Heart right ventricle (tissue), 16 donors: ENCODE data around the gene GAP43. TPM values are rescaled to one million over a fixed set of nuclear protein-coding genes. Genes with fewer than 3 reads are reported as not detected.

ENCODE experiments used
- ATAC-seq, 8 donors: fragments of 200-7000 bp; cut with Tn5 transposase; one replicate each; pipeline ENCODE4 v1.9.1; 2020; ENCODE audit warnings: mild to moderate bottlenecking in 8 of 8, moderate library complexity in 8 of 8, moderate number of reproducible peaks in 1 of 8
- DNase-seq, 2 donors: peaks; one replicate each; pipeline ENCODE4 v3.0.0-alpha.2; 2020
- H3K27ac ChIP-seq, 10 donors: fragments of 200-600 bp; sonication (generic) in 2 of 10; one replicate each; pipeline versions ENCODE4 v1.5.0 to v1.8.0; 2020 to 2022; ENCODE audit warnings: mild to moderate bottlenecking in 3 of 10
- H3K27me3 ChIP-seq, 7 donors: fragments of 200-600 bp; one replicate each; pipeline ENCODE4 v1.8.0; 2021 to 2022; ENCODE audit warnings: mild to moderate bottlenecking in 2 of 7
- H3K36me3 ChIP-seq, 9 donors: fragments of 200-600 bp; sonication (generic) in 1 of 9; one replicate each; pipeline versions ENCODE4 v1.5.0 to v1.8.0; 2020 to 2022; ENCODE audit warnings: mild to moderate bottlenecking in 2 of 9
- H3K4me1 ChIP-seq, 9 donors: fragments of 200-600 bp; sonication (generic) in 1 of 9; one replicate each; pipeline versions ENCODE4 v1.5.0 to v1.8.0; 2020 to 2022; ENCODE audit warnings: mild to moderate bottlenecking in 4 of 9
- H3K4me3 ChIP-seq, 10 donors: fragments of 200-600 bp; sonication (generic) in 2 of 10; one replicate each; pipeline versions ENCODE4 v1.5.0 to v1.8.0; 2020 to 2022; ENCODE audit warnings: mild to moderate bottlenecking in 7 of 10, moderate library complexity in 2 of 10
- H3K9me3 ChIP-seq, 11 donors: fragments of 200-600 bp in 10 of 11; sonication (generic) in 2 of 11; one replicate each; pipeline versions ENCODE4 v1.5.0 to v1.8.0; 2013 to 2022; ENCODE audit warnings: mild to moderate bottlenecking in 2 of 11, control low read depth in 1 of 11, moderate library complexity in 1 of 11
- CTCF ChIP-seq, 9 donors: fragments of 200-600 bp; sonication (generic) in 2 of 9; IDR thresholded peaks; one replicate each; pipeline versions ENCODE4 v1.5.0 to v1.8.0; 2021 to 2022; ENCODE audit warnings: antibody characterized with exemption in 9 of 9, mild to moderate bottlenecking in 5 of 9, moderate library complexity in 1 of 9
- WGBS, 2 donors: extraction: QIAGEN DNeasy Blood & Tissue Kit; methylation state at CpG; one replicate each; pipeline ENCODE4 v1.1.7; 2013; ENCODE audit warnings: inconsistent platforms in 1 of 2; 5-methylcytosine and 5-hydroxymethylcytosine counted together
- intact Hi-C, 10 donors: fragments of 100-400 bp; cut with DNase I; formaldehyde crosslinking; loops; one replicate each; pipeline versions ENCODE4 v1.11.1 to v1.14.2; 2022
- polyA plus RNA-seq, 2 donors: library from polyadenylated mRNA; stranded (reverse); fragments of 200-250 nt; gene quantifications; one replicate each; pipeline ENCODE4 v1.2.3, GENCODE V29; 2013
- total RNA-seq, 10 donors: library from RNA; stranded (reverse); fragmentation: NEBNext Ultra II Directional in 3 of 10; extraction: Animal tissue kit (Norgen Biotek cat#: 25700) in 3 of 10; gene quantifications; one replicate each; pipeline versions ENCODE4 v1.2.1 to v1.2.4, GENCODE V29; 2021 to 2023
- donor health status: Arrhythmogenic right ventricular cardiomyopathy.
- donor health status: ischemic (EF 13 %, LVEDD 7.1; RV severe dilation, severe dysfunction).
- donor health status: healthy with polysubstance abuse.
- donor health status: DM: no; HTN: yes; CAD: no.
- donor health status: DM: no; HTN: no; CAD: no.
- donor health status: ischemic (EF 25% LVEDD 6.9; RV normal size, moderate dysfunction).
- donor health status: ischemic (EF 25% LVEDD 5.7; RV mildly dilated, moderate dysfunction).
- donor health status: healthy.
- donor health status: DM: yes; HTN: yes; CAD: no.
- donor health status: Ischemic cardiomyopathy.
- donor health status: ischemic (EF 35%, LVEDD 5.7; RV mildly dilated, moderate dysfunction).
- donor health status: nonischemic (EF 11% LVEDD 7.7; RV severe dilation, severe dysfunction).
- donor health status: DM: yes; HTN: yes; CAD: no.
- donor health status: PGD.
- donor health status: ischemic (EF 29% LVEDD 5.4; RV normal size, mild dysfunction).
- donor health status: nonischemic (EF 23%, LVEDD 6.1; RV moderate dilation, normal function).

Gene GAP43
- total and polyA plus RNA-seq, 12 donors, result 0.29 to 2.3 (median 0.83) TPM; not detected in 1

GRCh38 chr3:115662356-115662755 lies 39.0 kb downstream of the GAP43 start:
- WGBS, 2 donors, result 90 to 91% methylated on average over 1 of the region's 1 CpG
- TF ChIP-seq CTCF (IDR thresholded peaks at IDR 0.05), result no peak
- Histone ChIP-seq H3K9me3 (no peaks in the 10 kb centered on the region), H3K4me1 (peaks cover 0 to 46% (median 28%) of the 10 kb centered on the region in 9 donors), H3K27me3 (no peaks in the 10 kb centered on the region), H3K4me3 (no peak overlapping the region), H3K27ac (no peak overlapping the region), H3K36me3 (no peaks in the 10 kb centered on the region)
- DNase-seq (no peak), ATAC-seq (no peak)
- intact Hi-C loops, result no loop called here

- TF ChIP-seq CTCF (IDR thresholded peaks at IDR 0.05), result no peak
- intact Hi-C loops, result no loop called here
- no peak for ATAC-seq
- 85 to 88% methylated on average over 3 of the region's 3 CpGs for WGBS, 2 donors
- DNase-seq, result no peak
- H3K27me3 ChIP-seq, result no peaks in the 10 kb centered on the region
- H3K9me3 ChIP-seq, result no peaks in the 10 kb centered on the region
- peaks cover 0 to 44% (median 21%) of the 10 kb centered on the region in 9 donors for H3K4me1 ChIP-seq
- no peaks in the 10 kb centered on the region for H3K36me3 ChIP-seq
- H3K27ac ChIP-seq, result no peak overlapping the region
- no peak overlapping the region for H3K4me3 ChIP-seq
Observed at GRCh38 chr3:115663414-115663813, 40.1 kb downstream of the GAP43 start.

GRCh38 chr3:115666081-115666480 lies 42.8 kb downstream of the GAP43 start:
- TF ChIP-seq CTCF (IDR thresholded peaks at IDR 0.05), result no peak
- Histone ChIP-seq H3K4me1 (peaks cover 0 to 26% (median 6%) of the 10 kb centered on the region in 9 donors), H3K27me3 (no peaks in the 10 kb centered on the region), H3K9me3 (no peaks in the 10 kb centered on the region), H3K36me3 (no peaks in the 10 kb centered on the region), H3K27ac (peak overlapping the region in 1 of 10 donors; percentile 27), H3K4me3 (no peak overlapping the region)
- intact Hi-C loops, result no loop called here
- WGBS, 2 donors, result 22 to 47% methylated on average over 2 of the region's 2 CpGs
- ATAC-seq, result no peak
- DNase-seq, result no peak

GRCh38 chr3:115666920-115667737 lies 43.8 kb downstream of the GAP43 start:
- no peak for TF ChIP-seq CTCF (IDR thresholded peaks at IDR 0.05)
- no peak for DNase-seq
- ATAC-seq, result peak in 4 of 8 donors; percentile 21 to 58 (median 42)
- WGBS, 2 donors, result 81 to 86% methylated on average over 4 of the region's 4 CpGs
- Histone ChIP-seq H3K27me3 (no peaks in the 10 kb centered on the region), H3K4me1 (peaks cover 0 to 35% (median 6%) of the 10 kb centered on the region in 9 donors), H3K9me3 (no peaks in the 10 kb centered on the region), H3K36me3 (no peaks in the 10 kb centered on the region), H3K4me3 (no peak overlapping the region), H3K27ac (peak overlapping the region in 3 of 10 donors; percentile 14 to 27 (median 27))
- intact Hi-C loops, result no loop called here
